K562 (cell line): ENCODE results near the gene ATP2A3. TPM values are rescaled to one million over a fixed set of nuclear protein-coding genes. Genes with fewer than 3 reads are reported as not detected.

ENCODE experiments used
- ASH1L ChIP-seq: fragments of 450-650 bp; IDR thresholded peaks from 2 replicates; pipeline ENCODE4 v1.6.1; 2018; ENCODE audit warnings: borderline replicate concordance, mild to moderate bottlenecking, low read depth; ENCODE audit not compliant: partially characterized antibody
- E2F1 ChIP-seq: sonication (generic); formaldehyde crosslinking; IDR thresholded peaks from 2 replicates; pipeline ENCODE4 v1.8.1; 2023; ENCODE audit warnings: mild to moderate bottlenecking, missing genetic modification reagents, moderate library complexity
- NELFE ChIP-seq: IDR thresholded peaks from 2 replicates; pipeline ENCODE4 v1.6.1; 2011; ENCODE audit warnings: mild to moderate bottlenecking; ENCODE audit not compliant: insufficient read depth, insufficient read length
- PHB ChIP-seq: fragments of 250-450 bp; sonication (Bioruptor Pico); IDR thresholded peaks from 2 replicates; pipeline ENCODE4 v1.5.0; 2021
- SAFB2 ChIP-seq: fragments of 200-400 bp; formaldehyde crosslinking; IDR thresholded peaks from 2 replicates; pipeline ENCODE4 v1.6.1; 2018; ENCODE audit warnings: borderline replicate concordance, low read length, low read depth, moderate library complexity; ENCODE audit not compliant: severe bottlenecking
- TAF9B ChIP-seq: fragments of 450-650 bp; IDR thresholded peaks from 2 replicates; pipeline ENCODE4 v1.6.1; 2018; ENCODE audit warnings: mild to moderate bottlenecking; ENCODE audit not compliant: partially characterized antibody
- ZNF146 ChIP-seq: IDR thresholded peaks from one replicate; pipeline ENCODE4 v1.6.1; 2018; ENCODE audit warnings: missing compliant biosample characterization; ENCODE audit not compliant: unreplicated experiment
- ZNF79 ChIP-seq: fragments of 250-450 bp; sonication (Bioruptor Pico); IDR thresholded peaks from 2 replicates; pipeline ENCODE4 v1.4.0; 2020; ENCODE audit warnings: low read depth, mild to moderate bottlenecking, moderate library complexity
- polyA plus RNA-seq, 8 experiments: library from polyadenylated mRNA; depleted of rRNA in 4 of 8; stranded (reverse) in 5 of 8; unstranded in 3 of 8; fragments of >200 nt; fragmentation: Nextera tagmentation in 2 of 8; fragmentation: Illumina TruSeq in 1 of 8; extraction: Ambion mirVana in 2 of 8; extraction: Trizol in 1 of 8; gene quantifications; 2 replicates each; pipeline versions ENCODE4 v1.2.1 to v1.2.3, GENCODE V29; 2011 to 2014; ENCODE audit warnings: inconsistent platforms in 1 of 8, missing spikeins in 1 of 8
- total RNA-seq, 7 experiments: library from RNA; depleted of rRNA in 6 of 7; stranded (reverse); fragments of >200 nt in 6 of 7; fragmentation: Illumina TruSeq in 2 of 7; extraction: Trizol in 2 of 7; gene quantifications; 2 replicates each; pipeline versions ENCODE4 v1.2.1 to v1.2.3, GENCODE V29; 2011 to 2021; ENCODE audit warnings: low replicate concordance in 1 of 7
- TF ChIP-seq, protein P1 (sequence below): fragments of 450-650 bp; IDR thresholded peaks from 2 replicates; pipeline ENCODE4 v1.6.1; 2016; ENCODE audit warnings: mild to moderate bottlenecking, moderate library complexity
- TF ChIP-seq, protein P2 (sequence below): sonication (generic); formaldehyde crosslinking; IDR thresholded peaks from 2 replicates; pipeline ENCODE4 v1.8.0; 2023; ENCODE audit warnings: mild to moderate bottlenecking, missing genetic modification reagents

Gene ATP2A3
- total and polyA plus RNA-seq, 9 of the 15 experiments (the other 6 are each of a cell fraction or from before 2014, with no cell fraction given): 0.65 to 103 (median 31.3) TPM

- TF ChIP-seq, protein P1, sequence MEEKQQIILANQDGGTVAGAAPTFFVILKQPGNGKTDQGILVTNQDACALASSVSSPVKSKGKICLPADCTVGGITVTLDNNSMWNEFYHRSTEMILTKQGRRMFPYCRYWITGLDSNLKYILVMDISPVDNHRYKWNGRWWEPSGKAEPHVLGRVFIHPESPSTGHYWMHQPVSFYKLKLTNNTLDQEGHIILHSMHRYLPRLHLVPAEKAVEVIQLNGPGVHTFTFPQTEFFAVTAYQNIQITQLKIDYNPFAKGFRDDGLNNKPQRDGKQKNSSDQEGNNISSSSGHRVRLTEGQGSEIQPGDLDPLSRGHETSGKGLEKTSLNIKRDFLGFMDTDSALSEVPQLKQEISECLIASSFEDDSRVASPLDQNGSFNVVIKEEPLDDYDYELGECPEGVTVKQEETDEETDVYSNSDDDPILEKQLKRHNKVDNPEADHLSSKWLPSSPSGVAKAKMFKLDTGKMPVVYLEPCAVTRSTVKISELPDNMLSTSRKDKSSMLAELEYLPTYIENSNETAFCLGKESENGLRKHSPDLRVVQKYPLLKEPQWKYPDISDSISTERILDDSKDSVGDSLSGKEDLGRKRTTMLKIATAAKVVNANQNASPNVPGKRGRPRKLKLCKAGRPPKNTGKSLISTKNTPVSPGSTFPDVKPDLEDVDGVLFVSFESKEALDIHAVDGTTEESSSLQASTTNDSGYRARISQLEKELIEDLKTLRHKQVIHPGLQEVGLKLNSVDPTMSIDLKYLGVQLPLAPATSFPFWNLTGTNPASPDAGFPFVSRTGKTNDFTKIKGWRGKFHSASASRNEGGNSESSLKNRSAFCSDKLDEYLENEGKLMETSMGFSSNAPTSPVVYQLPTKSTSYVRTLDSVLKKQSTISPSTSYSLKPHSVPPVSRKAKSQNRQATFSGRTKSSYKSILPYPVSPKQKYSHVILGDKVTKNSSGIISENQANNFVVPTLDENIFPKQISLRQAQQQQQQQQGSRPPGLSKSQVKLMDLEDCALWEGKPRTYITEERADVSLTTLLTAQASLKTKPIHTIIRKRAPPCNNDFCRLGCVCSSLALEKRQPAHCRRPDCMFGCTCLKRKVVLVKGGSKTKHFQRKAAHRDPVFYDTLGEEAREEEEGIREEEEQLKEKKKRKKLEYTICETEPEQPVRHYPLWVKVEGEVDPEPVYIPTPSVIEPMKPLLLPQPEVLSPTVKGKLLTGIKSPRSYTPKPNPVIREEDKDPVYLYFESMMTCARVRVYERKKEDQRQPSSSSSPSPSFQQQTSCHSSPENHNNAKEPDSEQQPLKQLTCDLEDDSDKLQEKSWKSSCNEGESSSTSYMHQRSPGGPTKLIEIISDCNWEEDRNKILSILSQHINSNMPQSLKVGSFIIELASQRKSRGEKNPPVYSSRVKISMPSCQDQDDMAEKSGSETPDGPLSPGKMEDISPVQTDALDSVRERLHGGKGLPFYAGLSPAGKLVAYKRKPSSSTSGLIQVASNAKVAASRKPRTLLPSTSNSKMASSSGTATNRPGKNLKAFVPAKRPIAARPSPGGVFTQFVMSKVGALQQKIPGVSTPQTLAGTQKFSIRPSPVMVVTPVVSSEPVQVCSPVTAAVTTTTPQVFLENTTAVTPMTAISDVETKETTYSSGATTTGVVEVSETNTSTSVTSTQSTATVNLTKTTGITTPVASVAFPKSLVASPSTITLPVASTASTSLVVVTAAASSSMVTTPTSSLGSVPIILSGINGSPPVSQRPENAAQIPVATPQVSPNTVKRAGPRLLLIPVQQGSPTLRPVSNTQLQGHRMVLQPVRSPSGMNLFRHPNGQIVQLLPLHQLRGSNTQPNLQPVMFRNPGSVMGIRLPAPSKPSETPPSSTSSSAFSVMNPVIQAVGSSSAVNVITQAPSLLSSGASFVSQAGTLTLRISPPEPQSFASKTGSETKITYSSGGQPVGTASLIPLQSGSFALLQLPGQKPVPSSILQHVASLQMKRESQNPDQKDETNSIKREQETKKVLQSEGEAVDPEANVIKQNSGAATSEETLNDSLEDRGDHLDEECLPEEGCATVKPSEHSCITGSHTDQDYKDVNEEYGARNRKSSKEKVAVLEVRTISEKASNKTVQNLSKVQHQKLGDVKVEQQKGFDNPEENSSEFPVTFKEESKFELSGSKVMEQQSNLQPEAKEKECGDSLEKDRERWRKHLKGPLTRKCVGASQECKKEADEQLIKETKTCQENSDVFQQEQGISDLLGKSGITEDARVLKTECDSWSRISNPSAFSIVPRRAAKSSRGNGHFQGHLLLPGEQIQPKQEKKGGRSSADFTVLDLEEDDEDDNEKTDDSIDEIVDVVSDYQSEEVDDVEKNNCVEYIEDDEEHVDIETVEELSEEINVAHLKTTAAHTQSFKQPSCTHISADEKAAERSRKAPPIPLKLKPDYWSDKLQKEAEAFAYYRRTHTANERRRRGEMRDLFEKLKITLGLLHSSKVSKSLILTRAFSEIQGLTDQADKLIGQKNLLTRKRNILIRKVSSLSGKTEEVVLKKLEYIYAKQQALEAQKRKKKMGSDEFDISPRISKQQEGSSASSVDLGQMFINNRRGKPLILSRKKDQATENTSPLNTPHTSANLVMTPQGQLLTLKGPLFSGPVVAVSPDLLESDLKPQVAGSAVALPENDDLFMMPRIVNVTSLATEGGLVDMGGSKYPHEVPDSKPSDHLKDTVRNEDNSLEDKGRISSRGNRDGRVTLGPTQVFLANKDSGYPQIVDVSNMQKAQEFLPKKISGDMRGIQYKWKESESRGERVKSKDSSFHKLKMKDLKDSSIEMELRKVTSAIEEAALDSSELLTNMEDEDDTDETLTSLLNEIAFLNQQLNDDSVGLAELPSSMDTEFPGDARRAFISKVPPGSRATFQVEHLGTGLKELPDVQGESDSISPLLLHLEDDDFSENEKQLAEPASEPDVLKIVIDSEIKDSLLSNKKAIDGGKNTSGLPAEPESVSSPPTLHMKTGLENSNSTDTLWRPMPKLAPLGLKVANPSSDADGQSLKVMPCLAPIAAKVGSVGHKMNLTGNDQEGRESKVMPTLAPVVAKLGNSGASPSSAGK: peak; percentile 98
- no peak for TF ChIP-seq SAFB2
- TF ChIP-seq E2F1 (CRISPR knock-in tag): no peak
- no peak for TF ChIP-seq ZNF146 (CRISPR knock-in tag)
- TF ChIP-seq ZNF79: peak; percentile 78
- no peak for TF ChIP-seq ASH1L
- TF ChIP-seq, protein P2, sequence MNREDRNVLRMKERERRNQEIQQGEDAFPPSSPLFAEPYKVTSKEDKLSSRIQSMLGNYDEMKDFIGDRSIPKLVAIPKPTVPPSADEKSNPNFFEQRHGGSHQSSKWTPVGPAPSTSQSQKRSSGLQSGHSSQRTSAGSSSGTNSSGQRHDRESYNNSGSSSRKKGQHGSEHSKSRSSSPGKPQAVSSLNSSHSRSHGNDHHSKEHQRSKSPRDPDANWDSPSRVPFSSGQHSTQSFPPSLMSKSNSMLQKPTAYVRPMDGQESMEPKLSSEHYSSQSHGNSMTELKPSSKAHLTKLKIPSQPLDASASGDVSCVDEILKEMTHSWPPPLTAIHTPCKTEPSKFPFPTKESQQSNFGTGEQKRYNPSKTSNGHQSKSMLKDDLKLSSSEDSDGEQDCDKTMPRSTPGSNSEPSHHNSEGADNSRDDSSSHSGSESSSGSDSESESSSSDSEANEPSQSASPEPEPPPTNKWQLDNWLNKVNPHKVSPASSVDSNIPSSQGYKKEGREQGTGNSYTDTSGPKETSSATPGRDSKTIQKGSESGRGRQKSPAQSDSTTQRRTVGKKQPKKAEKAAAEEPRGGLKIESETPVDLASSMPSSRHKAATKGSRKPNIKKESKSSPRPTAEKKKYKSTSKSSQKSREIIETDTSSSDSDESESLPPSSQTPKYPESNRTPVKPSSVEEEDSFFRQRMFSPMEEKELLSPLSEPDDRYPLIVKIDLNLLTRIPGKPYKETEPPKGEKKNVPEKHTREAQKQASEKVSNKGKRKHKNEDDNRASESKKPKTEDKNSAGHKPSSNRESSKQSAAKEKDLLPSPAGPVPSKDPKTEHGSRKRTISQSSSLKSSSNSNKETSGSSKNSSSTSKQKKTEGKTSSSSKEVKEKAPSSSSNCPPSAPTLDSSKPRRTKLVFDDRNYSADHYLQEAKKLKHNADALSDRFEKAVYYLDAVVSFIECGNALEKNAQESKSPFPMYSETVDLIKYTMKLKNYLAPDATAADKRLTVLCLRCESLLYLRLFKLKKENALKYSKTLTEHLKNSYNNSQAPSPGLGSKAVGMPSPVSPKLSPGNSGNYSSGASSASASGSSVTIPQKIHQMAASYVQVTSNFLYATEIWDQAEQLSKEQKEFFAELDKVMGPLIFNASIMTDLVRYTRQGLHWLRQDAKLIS (CRISPR knock-in tag): no peak; the same call in 1 of the 2 replicates
- TF ChIP-seq TAF9B: no peak
- TF ChIP-seq NELFE: no peak
- TF ChIP-seq PHB (CRISPR knock-in tag): no peak
These were observed 40.5 kb upstream of the ATP2A3 start (continued) for GRCh38 chr17:4004517-4005295.
